HG03066 (cell line): ENCODE measurements around the gene RINL.

Source experiments
- ATAC-seq: cut with Tn5 transposase; IDR thresholded peaks from one replicate; pipeline ENCODE4 v1.9.1; 2021; ENCODE audit warnings: low read depth; ENCODE audit not compliant: unreplicated experiment

The RINL gene

GRCh38 chr19:38850976-38851621, 27.0 kb downstream of the RINL start:
- ATAC-seq = no peak

- ATAC-seq = peak; percentile 65
These were observed 27.6 kb downstream of the RINL start for GRCh38 chr19:38850436-38850975.

DNA sequence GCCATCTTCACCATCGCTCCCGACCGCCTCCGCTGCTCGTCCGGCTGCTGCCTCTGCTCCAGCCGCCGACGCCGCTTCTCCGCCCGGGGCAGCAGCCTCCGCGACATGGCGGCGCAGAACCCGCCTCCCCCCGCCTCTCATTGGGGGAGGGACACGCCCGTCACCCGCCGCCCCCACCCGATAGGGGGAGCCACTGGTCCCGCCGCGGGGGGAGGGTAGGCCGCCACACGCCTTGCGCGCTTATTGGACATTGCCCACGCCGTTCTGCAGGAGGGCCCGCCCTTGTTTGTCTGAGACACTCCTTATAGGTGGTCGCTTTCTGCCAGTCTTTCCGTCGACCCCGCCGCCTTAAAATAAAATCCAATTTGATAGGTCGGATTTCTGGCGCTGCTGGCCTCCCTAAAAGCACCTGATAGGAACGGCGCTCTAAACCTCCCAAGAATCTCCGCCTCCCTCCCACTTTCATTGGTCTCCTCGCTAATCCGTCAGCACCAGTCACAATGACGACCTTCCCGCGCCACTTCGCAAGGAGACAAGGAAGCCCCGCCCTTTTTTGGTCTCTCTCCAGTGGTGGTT, 28.1 kb downstream of the RINL start, which contains the start of gene HNRNPL:
TSS of gene HNRNPL (minus strand) at position 127 of the 576 bp plus-strand sequence. CDS start at position 107, 20 bp downstream.
- peak; percentile 45 for ATAC-seq

GRCh38 chr19:38849147-38849859, 28.8 kb downstream of the RINL start:
- ATAC-seq = no peak

DNA sequence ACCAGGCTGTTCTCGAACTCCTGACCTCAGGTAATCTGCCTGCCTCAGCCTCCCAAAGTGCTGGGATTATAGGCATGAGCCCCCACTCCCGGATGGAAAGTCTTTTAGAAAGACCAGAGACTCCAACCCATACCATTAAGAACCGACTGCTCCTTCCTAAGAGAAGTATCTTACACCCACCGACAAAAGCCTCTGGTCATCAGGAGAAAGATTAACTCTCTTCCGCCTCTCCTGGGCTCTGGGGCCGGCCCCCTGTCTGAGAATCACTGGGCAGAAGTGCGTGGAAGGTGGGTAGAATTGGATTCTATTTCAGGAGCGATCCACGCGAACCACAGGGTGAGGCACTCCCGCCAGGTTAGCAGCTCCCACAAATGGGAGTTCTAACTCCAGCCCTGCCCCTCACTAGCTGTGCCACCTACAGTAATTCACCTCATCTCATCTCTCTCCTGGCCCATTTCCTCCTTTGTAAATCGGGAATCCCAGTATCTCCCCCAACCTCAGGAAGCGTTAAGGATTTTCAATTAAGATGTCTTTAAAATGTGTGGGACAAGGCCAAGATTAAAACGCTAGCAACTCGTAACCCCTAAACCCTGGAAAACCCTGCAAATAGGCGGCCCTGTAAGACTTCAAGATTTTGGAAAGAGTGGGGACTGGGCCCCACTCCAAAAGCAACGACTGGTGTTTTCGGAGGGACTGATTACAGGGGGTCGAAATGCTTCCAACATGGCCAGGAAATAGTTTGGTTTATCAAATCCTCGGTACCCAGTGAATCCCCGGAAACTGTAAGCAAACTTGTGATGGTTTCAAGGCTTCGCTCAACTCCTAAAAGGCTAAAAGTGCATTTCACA, 29.6 kb downstream of the RINL start:
- ATAC-seq = no peak

GRCh38 chr19:38846097-38846496, 32.0 kb downstream of the RINL start:
- no peak for ATAC-seq

DNA sequence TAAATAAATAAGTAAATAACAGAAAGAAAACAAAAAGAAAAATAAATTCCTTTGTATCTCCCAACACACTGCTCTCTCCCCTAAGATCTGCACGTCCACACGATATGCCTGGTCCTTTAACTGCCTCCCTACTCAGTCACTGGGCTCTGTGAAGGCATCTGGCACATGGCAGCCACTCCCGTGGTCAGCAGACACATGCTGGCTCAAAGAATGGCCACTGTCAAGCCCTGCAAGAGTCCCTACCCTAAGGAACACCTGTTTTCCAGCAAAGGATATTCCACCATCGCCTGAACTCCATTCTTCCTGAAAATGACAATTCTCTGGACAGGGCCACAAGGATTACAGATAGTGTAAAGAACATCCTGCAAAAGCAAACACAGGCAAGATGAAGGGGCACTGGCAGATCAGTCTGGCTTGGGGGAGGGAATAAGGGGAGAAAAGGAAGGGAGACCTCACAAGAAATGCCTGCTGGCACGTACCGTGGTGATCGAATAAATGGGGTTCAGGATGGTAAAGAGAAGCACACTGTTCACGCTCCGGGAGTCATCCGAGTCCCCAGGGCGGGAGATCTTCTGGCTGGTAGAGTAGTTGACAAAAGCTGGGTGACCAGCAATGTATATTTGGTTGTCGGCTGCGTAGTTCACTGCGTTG, 32.6 kb downstream of the RINL start:
- ATAC-seq = no peak

- ATAC-seq = no peak
These were observed 33.9 kb downstream of the RINL start for GRCh38 chr19:38844093-38844686.

DNA sequence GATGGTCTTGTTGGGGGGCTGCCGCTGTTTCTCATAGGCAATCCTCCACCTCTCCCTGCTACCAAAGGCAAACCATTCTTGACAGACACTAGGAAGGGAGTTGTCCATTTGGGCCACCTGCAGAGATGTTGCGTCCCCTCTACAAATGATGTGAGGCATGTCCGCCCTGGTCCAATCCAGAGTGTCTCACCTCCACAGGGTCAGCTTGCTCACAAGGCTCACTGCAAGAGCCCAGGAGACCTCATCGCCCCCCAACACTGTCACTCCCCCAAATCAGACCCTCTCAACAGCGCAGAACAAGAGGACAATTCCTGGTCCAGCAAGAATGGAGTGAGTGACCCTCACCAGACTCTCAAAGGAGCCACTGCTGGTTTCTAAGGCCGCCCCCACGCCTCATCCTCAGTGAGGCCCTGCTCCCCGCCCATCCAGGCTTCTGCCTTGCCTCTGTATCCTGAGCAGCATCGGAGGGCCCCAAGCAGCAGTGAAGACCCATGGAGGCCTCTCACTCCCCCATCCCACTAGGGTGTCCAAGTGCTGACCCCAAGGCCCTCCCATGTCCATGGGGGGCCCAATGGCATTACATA, 34.8 kb downstream of the RINL start:
- no peak for ATAC-seq

DNA sequence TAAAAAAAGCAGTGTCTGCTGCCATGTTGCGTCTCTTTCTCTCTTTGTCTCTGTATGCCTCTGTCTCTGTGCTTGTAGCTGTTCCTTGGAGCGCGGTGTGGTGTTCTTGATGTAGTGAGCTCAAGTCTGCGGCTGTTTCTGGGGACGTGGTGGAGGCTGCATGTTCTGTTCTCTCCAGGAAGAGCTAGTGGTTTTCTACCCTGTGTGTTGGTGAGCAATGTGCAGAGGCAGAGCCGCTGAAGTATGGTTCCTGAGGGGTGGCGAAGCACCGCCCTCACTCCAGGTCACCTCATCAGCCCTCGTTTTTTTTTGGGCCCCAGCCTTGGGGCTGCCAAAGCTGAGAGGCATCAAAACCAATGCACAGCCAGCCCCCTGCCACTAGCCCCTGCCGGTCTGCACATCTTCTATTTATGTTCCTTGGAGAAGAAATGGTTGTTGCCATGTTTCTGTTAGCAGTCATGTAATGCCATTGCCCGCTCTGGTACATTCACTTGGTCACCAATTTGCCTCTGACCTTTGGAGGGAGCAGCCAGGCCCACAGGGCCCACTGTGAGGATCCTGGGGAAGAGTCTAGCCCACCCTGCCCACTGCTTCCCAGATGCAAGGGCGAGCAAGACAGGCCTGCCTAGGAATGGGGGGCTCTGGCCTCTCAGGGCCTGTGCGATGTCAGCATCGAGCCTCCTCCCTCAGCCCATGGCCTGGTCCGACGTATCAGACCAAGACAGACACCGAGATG, 35.5 kb downstream of the RINL start:
- ATAC-seq = no peak

DNA sequence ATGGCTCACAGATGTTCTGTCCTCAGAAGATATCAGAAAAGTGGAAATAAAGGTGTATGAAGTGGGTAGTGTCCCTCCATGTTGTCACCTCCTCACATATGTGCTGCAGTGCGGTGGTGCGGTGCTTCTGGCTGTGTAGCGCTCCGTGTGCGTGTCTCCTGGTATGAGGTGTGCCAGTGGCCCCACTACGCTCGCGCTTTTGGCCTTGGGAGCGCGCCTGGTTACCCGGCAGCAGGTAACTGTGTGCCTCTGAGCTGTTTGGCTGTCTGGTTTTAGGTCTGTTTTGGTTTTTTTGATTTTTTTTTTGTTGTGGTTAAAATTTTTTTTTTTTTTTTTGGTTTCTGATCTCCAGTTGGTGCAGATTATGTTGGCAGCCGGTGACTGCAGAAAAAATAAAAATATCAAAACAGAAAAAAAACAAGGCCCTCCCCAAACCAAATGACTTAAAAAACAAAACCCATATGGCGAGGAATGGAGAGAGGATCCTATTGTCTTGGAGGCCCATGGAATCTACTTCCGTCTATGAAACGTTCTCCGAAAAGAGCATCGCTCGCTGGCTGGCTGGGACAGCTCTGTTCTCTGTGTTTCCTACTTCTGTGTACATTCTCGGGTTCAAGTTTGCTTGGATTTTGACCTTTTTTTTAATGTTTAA, 36.2 kb downstream of the RINL start:
- no peak for ATAC-seq

- ATAC-seq = no peak
These were observed 36.8 kb downstream of the RINL start for GRCh38 chr19:38841180-38841766.

- ATAC-seq = no peak
These were observed 37.5 kb downstream of the RINL start for GRCh38 chr19:38840583-38840968.

DNA sequence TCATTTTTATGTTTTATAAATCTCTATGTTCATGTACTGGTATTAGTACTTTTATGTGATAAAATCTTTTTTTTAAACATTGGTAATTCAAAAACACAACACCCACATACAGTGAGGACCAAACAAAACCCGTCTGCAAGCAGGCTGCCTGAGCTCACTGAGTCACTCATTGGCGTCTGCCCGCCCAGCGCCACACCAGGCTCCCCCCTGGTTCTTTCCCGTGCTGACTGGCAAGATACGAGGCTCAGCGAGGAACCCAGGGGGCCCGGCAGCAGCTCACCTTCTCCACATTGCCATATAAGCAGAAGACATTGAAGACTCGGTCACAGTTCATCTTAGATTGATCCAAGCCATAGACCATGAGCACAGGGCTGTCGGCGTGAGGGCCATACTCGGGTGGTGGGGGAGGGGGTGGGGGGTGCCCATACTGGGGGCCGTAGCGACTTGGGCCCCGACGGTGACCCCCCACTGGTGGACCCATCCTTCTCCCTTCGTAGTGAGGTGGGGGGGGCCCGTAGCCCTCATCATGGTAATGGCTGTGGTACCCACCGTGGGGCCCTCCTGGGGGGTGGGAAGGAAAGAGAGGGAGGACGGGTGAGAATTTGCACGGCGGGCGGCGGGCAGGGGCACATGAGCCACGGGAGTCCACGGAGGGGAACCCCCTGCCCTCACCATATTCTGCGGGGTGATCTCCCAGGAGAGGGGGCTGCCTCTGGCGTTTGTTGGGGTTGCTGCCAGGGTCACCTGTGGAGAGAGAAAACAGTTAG, 38.1 kb downstream of the RINL start:
- no peak for ATAC-seq

DNA sequence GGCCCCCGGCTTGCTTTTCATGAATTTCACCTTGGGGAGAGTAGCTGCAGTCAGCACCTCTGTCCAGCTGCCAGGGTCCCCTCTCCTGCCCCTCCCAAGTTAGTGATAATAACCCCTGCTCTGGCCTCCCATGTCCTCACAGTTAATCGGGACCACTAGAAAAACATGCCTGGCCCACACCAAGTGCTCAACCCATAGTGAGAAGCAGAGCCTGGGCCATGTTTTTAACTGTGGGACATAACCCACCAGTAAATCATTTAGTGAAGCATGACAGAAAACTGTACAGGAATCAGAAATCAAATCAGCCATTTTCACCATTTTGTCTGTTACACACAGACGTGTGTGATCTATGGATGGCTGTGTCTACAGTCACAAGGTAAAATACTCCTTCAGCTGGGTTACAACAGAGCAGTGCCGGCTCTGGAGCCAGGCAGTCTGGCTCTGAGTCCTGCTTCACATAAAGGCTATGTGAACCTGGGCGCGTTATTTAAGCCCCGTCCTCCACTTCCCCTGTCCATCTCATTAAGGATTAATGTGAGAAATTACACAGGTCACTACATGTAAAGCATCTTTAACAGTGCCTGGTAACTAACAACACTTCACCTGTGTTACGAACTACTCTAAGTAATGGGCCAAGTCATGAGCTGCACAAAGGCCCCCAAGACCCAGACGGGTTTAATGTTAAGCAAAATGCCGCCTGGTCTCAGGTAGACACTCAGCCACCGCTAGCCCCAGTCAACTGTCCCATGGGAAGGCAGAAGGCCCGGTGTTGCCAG, 38.9 kb downstream of the RINL start:
- ATAC-seq = no peak

DNA sequence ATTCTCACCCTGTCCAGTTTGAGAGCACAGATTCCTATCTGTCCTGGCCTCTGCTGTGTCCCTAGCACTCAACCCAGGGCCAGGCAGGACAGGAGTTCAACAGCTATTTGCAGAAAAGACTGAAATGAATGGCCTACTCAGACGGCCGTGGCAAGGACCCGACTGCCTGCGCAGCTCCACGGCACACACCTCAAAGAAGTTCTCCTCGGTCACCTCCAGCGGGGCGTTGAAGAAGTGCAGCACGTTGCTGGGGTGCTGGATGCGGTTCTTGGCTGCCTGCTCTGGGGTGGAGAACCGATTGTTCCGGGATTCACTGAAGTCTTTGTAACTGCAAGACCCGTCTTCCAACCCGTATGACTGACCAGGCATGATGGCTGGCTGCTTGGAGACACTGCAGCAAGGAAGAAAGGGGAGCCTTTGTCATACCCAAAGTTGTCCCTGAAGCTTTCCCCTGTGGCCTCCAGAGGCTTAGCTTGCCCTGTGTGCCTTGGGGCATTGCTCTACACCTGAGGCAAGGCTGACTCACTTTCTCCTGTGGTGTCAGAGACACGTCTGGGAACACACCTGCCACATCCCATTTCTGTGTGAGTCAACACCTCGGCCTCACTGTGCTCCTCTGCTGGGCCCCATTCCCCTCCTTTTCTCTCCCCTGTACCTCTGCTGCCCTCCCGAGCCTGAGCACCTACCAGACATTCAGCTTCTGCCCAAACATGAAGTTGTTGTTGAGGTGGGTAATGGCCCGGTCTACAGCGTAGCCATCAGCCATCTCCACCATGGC, 39.7 kb downstream of the RINL start:
- no peak for ATAC-seq
